Gastroesophageal sphincter (tissue), 3 donors: Measurements from ENCODE around the gene SHISA2.

ENCODE experiments used
- POLR2AphosphoS5 ChIP-seq: sonication (generic); formaldehyde crosslinking; IDR thresholded peaks from one replicate; pipeline ENCODE4 v1.6.1; 2017; ENCODE audit warnings: antibody characterized with exemption
- TF ChIP-seq, protein P1 (sequence below), 4 experiments: fragments of 200-600 bp in 2 of 4; fragments of 450-650 bp in 2 of 4; sonication (generic) in 1 of 4; IDR thresholded peaks; one replicate each; pipeline ENCODE4 v1.5.1; 2017 to 2019; ENCODE audit warnings: antibody characterized with exemption in 4 of 4, mild to moderate bottlenecking in 2 of 4, moderate library complexity in 2 of 4

DNA sequence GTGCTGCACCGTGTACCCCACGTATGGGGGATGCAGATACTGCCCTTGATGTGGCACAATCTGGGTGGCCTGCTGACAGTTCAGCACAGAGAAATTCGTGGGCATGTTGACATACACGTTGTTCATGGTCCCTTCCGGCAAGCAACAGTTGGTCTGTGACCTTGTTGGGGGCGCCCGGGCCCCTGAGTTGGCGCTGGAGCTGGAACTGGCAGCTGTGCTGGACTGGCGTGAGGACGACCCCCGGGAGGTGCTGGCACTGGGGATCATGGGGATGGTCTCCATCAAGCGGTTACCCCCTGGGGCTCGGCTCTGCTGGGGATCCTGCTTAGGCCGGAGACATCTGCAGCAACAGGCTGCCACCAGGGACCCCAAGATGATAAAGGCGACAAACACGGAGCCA lies 5.2 kb downstream of the SHISA2 start:
- TF ChIP-seq POLR2AphosphoS5: no peak
- TF ChIP-seq, protein P1, sequence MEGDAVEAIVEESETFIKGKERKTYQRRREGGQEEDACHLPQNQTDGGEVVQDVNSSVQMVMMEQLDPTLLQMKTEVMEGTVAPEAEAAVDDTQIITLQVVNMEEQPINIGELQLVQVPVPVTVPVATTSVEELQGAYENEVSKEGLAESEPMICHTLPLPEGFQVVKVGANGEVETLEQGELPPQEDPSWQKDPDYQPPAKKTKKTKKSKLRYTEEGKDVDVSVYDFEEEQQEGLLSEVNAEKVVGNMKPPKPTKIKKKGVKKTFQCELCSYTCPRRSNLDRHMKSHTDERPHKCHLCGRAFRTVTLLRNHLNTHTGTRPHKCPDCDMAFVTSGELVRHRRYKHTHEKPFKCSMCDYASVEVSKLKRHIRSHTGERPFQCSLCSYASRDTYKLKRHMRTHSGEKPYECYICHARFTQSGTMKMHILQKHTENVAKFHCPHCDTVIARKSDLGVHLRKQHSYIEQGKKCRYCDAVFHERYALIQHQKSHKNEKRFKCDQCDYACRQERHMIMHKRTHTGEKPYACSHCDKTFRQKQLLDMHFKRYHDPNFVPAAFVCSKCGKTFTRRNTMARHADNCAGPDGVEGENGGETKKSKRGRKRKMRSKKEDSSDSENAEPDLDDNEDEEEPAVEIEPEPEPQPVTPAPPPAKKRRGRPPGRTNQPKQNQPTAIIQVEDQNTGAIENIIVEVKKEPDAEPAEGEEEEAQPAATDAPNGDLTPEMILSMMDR (IDR thresholded peaks at IDR 0.05): no peak
